EH (cell line): Measurements from ENCODE around the gene MAPK8IP1.
A peak's percentile ranks its signal among the peaks of the same experiment; 100 is the strongest.

ENCODE experiments used
- DNase-seq: peaks from one replicate; pipeline ENCODE4 v3.0.0-alpha.2; 2015; ENCODE audit warnings: low read depth

MAPK8IP1 gene

GRCh38 chr11:45945397-45945999 lies 60.0 kb downstream of the MAPK8IP1 start:
- no peak for DNase-seq

GRCh38 chr11:45947885-45948284 lies 62.4 kb downstream of the MAPK8IP1 start:
- DNase-seq, result no peak

DNA sequence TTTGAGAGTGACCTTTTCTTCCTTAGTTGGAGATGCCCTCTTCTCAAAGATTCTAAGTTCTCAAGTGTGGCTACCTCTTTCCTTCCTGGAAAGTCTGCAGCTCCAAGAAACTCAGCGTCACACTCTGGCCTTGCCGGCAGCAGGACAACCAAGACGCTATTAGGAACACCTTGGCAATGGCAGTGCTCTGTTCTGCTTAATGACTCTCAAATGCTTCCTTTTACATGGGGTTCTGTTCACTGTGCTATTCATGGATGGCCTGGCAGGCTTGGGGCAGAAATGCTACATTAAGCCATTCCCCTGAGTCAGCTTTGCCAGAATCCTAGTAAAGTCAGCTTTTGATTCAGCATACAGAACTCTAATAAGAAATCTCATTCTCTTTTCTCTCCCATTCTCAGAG lies 62.9 kb downstream of the MAPK8IP1 start:
- DNase-seq, result no peak

- peak; percentile 18 for DNase-seq
These were observed 64.5 kb downstream of the MAPK8IP1 start for GRCh38 chr11:45949992-45950407.
